Adrenal gland (tissue), 5 donors: Measurements from ENCODE around the gene KMT5C.

ENCODE experiments used
- POLR2A ChIP-seq, 2 donors: fragments of 450-650 bp; IDR thresholded peaks; one replicate each; pipeline ENCODE4 v1.6.1; 2017; ENCODE audit warnings: antibody characterized with exemption in 2 of 2, mild to moderate bottlenecking in 2 of 2, moderate library complexity in 1 of 2
- TF ChIP-seq, protein P1 (sequence below), 6 experiments: fragments of 450-650 bp in 4 of 6; fragments of 200-600 bp in 2 of 6; sonication (generic) in 1 of 6; IDR thresholded peaks; 1 replicate in 5 of 6; 2 replicates in 1 of 6; pipeline versions ENCODE4 v1.5.1 to v1.8.0; 2016 to 2021; ENCODE audit warnings: antibody characterized with exemption in 6 of 6, mild to moderate bottlenecking in 2 of 6, moderate library complexity in 1 of 6
- donor health status: DM: no; HTN: no; CAD: no.

DNA sequence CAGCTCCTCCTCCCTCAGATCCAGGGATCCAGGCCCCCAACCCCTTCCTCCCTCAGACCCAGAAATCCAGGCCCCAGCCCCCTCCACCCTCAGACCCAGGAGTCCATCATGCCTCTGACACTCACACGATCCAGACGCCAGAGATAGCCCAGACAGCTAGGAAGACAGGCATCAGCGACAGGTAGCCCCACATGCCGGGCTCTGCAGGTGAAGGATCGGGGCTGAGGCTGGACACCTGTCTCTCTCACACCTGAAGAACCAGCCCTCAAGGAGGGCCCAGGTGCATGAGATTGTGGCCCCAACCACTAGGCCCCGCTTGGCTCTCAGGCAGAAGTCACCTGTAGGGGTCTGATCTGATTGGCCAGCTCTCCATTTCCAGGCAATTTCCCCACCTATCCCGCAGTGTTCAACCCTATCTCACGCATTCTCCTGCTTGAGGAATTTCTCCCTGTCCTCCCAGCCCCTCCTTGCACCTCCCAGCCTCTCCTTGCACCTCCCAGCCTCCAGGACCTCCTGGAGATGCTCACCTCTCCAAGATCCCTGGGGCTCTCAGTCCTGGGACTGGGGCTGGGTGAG lies 18.7 kb upstream of the KMT5C start:
- no peak for TF ChIP-seq POLR2A (IDR thresholded peaks at IDR 0.05)
- TF ChIP-seq, protein P1, sequence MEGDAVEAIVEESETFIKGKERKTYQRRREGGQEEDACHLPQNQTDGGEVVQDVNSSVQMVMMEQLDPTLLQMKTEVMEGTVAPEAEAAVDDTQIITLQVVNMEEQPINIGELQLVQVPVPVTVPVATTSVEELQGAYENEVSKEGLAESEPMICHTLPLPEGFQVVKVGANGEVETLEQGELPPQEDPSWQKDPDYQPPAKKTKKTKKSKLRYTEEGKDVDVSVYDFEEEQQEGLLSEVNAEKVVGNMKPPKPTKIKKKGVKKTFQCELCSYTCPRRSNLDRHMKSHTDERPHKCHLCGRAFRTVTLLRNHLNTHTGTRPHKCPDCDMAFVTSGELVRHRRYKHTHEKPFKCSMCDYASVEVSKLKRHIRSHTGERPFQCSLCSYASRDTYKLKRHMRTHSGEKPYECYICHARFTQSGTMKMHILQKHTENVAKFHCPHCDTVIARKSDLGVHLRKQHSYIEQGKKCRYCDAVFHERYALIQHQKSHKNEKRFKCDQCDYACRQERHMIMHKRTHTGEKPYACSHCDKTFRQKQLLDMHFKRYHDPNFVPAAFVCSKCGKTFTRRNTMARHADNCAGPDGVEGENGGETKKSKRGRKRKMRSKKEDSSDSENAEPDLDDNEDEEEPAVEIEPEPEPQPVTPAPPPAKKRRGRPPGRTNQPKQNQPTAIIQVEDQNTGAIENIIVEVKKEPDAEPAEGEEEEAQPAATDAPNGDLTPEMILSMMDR (IDR thresholded peaks at IDR 0.05) = no peak
